Transverse colon (tissue), 4 donors: ENCODE measurements around the gene CALML4. TPM values are rescaled to one million over a fixed set of nuclear protein-coding genes. Genes with fewer than 3 reads are reported as not detected.

Experiments
- DNase-seq: peaks from one replicate; pipeline ENCODE4 v3.0.0-alpha.2; 2019
- H3K27ac ChIP-seq, 4 donors: fragments of 200-600 bp; sonication (generic); 2 replicates each; pipeline ENCODE4 v1.5.1; 2016 to 2018; ENCODE audit warnings: inconsistent platforms in 4 of 4
- H3K27me3 ChIP-seq: fragments of 200-600 bp; sonication (generic); 2 replicates; pipeline ENCODE4 v1.5.1; 2017; ENCODE audit warnings: inconsistent platforms
- H3K36me3 ChIP-seq, 4 donors: fragments of 200-600 bp; sonication (generic); 2 replicates each; pipeline ENCODE4 v1.5.1; 2017 to 2019; ENCODE audit warnings: inconsistent platforms in 4 of 4
- H3K4me1 ChIP-seq, 4 donors: fragments of 200-600 bp; sonication (generic); 2 replicates each; pipeline ENCODE4 v1.5.1; 2017 to 2020; ENCODE audit warnings: inconsistent platforms in 4 of 4
- H3K4me3 ChIP-seq, 4 donors: fragments of 200-600 bp; sonication (generic); 1 replicate in 1 of 4; 2 replicates in 3 of 4; pipeline versions ENCODE4 v1.5.1 to v1.6.1; 2017 to 2019; ENCODE audit warnings: inconsistent platforms in 4 of 4
- H3K9me3 ChIP-seq, 2 donors: fragments of 200-600 bp; sonication (generic); 2 replicates each; pipeline ENCODE4 v1.5.1; 2017 to 2019; ENCODE audit warnings: inconsistent platforms in 2 of 2
- CTCF ChIP-seq, 5 experiments: fragments of 200-600 bp in 3 of 5; fragments of 450-650 bp in 2 of 5; sonication (generic) in 3 of 5; IDR thresholded peaks; 1 replicate in 2 of 5; 2 replicates in 3 of 5; pipeline ENCODE4 v1.5.1; 2016 to 2017; ENCODE audit warnings: antibody characterized with exemption in 5 of 5, inconsistent platforms in 3 of 5, mild to moderate bottlenecking in 2 of 5, moderate library complexity in 1 of 5
- EP300 ChIP-seq: sonication (generic); formaldehyde crosslinking; IDR thresholded peaks from one replicate; pipeline ENCODE4 v1.6.1; 2017; ENCODE audit warnings: antibody characterized with exemption, low read depth
- POLR2A ChIP-seq: fragments of 450-650 bp; IDR thresholded peaks from one replicate; pipeline ENCODE4 v1.6.1; 2016; ENCODE audit warnings: antibody characterized with exemption, mild to moderate bottlenecking, moderate library complexity
- POLR2AphosphoS5 ChIP-seq, 3 donors: sonication (generic); formaldehyde crosslinking; IDR thresholded peaks; one replicate each; pipeline ENCODE4 v1.6.1; 2016; ENCODE audit warnings: antibody characterized with exemption in 3 of 3
- WGBS, 2 donors: methylation state at CpG; one replicate each; pipeline ENCODE4 v1.1.5; 2018; ENCODE audit warnings: low coverage in 1 of 2; 5-methylcytosine and 5-hydroxymethylcytosine counted together
- in situ Hi-C, 4 donors: fragments of 200-750 bp; cut with MboI; loops; one replicate each; pipeline versions ENCODE4 v1.15.0 to v1.15.1; 2017; ENCODE audit warnings: low sequenced_read_pairs in 3 of 4, low pct_ligation_motif_present in 1 of 4, low pct_unique_long_range_greater_than_20kb in 1 of 4
- intact Hi-C: fragments of 100-400 bp; cut with DNase I; formaldehyde crosslinking; loops from one replicate; pipeline ENCODE4 v1.15.1; 2023; ENCODE audit warnings: low total_unique reads
- total RNA-seq, 4 donors: library from RNA; depleted of rRNA; stranded (reverse); fragments of >200 nt; gene quantifications; one replicate each; pipeline ENCODE4 v1.1.0, GENCODE V29; 2016

CALML4 gene
- total RNA-seq, 4 donors from 2014 or later = 56.3 to 153 (median 75.2) TPM

GRCh38 chr15:68163191-68163590, 41.9 kb downstream of the CALML4 start:
- in situ Hi-C loops = loop anchor here in 2 of 4 donors (25.0 kb wide), 2 partner anchors 101 to 301 kb away; partner anchors contain the start of gene PIAS1 (in 1 of the 2)
- Histone ChIP-seq H3K27me3 (no peaks in the 10 kb centered on the region), H3K4me1 (no peaks in the 10 kb centered on the region), H3K4me3 (no peak overlapping the region), H3K36me3 (peaks cover 0 to 18% (median 3%) of the 10 kb centered on the region in 4 donors), H3K27ac (no peak overlapping the region), H3K9me3 (no peaks in the 10 kb centered on the region)
- no peak for DNase-seq
- TF ChIP-seq EP300 (no peak), POLR2A (no peak), POLR2AphosphoS5 (IDR thresholded peaks at IDR 0.05) (no peak), CTCF (IDR thresholded peaks at IDR 0.05) (no peak)
- intact Hi-C loops = no loop called here

- in situ Hi-C loops = loop anchor here in 3 of 4 donors (10.0 to 25.0 kb wide), 3 partner anchors 96 to 296 kb away; partner anchors contain the start of gene PIAS1 (in 1 of the 3)
- Histone ChIP-seq H3K4me1 (peaks cover 0 to 3% (median 0%) of the 10 kb centered on the region in 4 donors), H3K9me3 (no peaks in the 10 kb centered on the region), H3K27ac (peak overlapping the region in 3 of 4 donors; percentile 9 to 31 (median 19)), H3K36me3 (peaks cover 0 to 27% (median 3%) of the 10 kb centered on the region in 4 donors), H3K27me3 (no peaks in the 10 kb centered on the region), H3K4me3 (no peak overlapping the region)
- intact Hi-C loops = no loop called here
- 57 to 65% methylated on average over 3 of the region's 3 CpGs for WGBS, 2 donors
- TF ChIP-seq POLR2A (no peak), POLR2AphosphoS5 (IDR thresholded peaks at IDR 0.05) (no peak), EP300 (no peak), CTCF (IDR thresholded peaks at IDR 0.05) (no peak)
- DNase-seq = no peak
Measured at GRCh38 chr15:68158046-68158628, 47.0 kb downstream of the CALML4 start.

- DNase-seq = no peak
- H3K36me3 ChIP-seq = peaks cover 0 to 28% (median 3%) of the 10 kb centered on the region in 4 donors
- H3K9me3 ChIP-seq = no peaks in the 10 kb centered on the region
- H3K4me3 ChIP-seq = no peak overlapping the region
- no peak overlapping the region for H3K27ac ChIP-seq
- H3K4me1 ChIP-seq = peaks cover 0 to 3% (median 0%) of the 10 kb centered on the region in 4 donors
- TF ChIP-seq POLR2A = no peak
- TF ChIP-seq EP300 = no peak
- no peak for TF ChIP-seq POLR2AphosphoS5 (IDR thresholded peaks at IDR 0.05)
- TF ChIP-seq CTCF (IDR thresholded peaks at IDR 0.05) = no peak
- in situ Hi-C loops = loop anchor here in 3 of 4 donors (10.0 to 25.0 kb wide), 3 partner anchors 95 to 295 kb away; partner anchors contain the start of gene PIAS1 (in 1 of the 3)
- intact Hi-C loops = no loop called here
- H3K27me3 ChIP-seq = no peaks in the 10 kb centered on the region
- WGBS, 2 donors = 87 to 90% methylated on average over 1 of the region's 1 CpG
Measured at GRCh38 chr15:68157074-68157473, 48.1 kb downstream of the CALML4 start.

GRCh38 chr15:68154923-68155559, 50.1 kb downstream of the CALML4 start:
- H3K36me3 ChIP-seq = peaks cover 0 to 15% (median 0%) of the 10 kb centered on the region in 4 donors
- 26 to 41% methylated on average over 4 of the region's 4 CpGs for WGBS, 2 donors
- peaks cover 0 to 8% (median 2%) of the 10 kb centered on the region in 4 donors for H3K4me1 ChIP-seq

More at GRCh38 chr15:68154923-68155559, 50.1 kb downstream of the CALML4 start:
- in situ Hi-C loops = loop anchor here in 3 of 4 donors (10.0 to 25.0 kb wide), 3 partner anchors 93 to 293 kb away; partner anchors contain the start of gene PIAS1 (in 1 of the 3)
- TF ChIP-seq CTCF (IDR thresholded peaks at IDR 0.05) = peak; percentile 68 to 82 (median 73)
- no peak for TF ChIP-seq POLR2A
- Histone ChIP-seq H3K27me3 (no peaks in the 10 kb centered on the region), H3K9me3 (no peaks in the 10 kb centered on the region), H3K27ac (no peak overlapping the region), H3K4me3 (no peak overlapping the region)
- intact Hi-C loops = loop anchor here (2.0 kb wide), 1 partner anchor 292 kb away; no protein-coding TSS in a partner anchor
- DNase-seq = peak; percentile 33
